GM12873 (cell line): ENCODE data around the gene NANOS3.

Experiments used
- TF ChIP-seq, protein P1 (sequence below): IDR thresholded peaks from 2 replicates; pipeline ENCODE4 v1.5.1; 2012; ENCODE audit warnings: low read depth, mild to moderate bottlenecking, moderate library complexity, low read length, control low read depth; ENCODE audit not compliant: insufficient read depth; ENCODE audit errors: missing control alignments

Gene NANOS3

DNA sequence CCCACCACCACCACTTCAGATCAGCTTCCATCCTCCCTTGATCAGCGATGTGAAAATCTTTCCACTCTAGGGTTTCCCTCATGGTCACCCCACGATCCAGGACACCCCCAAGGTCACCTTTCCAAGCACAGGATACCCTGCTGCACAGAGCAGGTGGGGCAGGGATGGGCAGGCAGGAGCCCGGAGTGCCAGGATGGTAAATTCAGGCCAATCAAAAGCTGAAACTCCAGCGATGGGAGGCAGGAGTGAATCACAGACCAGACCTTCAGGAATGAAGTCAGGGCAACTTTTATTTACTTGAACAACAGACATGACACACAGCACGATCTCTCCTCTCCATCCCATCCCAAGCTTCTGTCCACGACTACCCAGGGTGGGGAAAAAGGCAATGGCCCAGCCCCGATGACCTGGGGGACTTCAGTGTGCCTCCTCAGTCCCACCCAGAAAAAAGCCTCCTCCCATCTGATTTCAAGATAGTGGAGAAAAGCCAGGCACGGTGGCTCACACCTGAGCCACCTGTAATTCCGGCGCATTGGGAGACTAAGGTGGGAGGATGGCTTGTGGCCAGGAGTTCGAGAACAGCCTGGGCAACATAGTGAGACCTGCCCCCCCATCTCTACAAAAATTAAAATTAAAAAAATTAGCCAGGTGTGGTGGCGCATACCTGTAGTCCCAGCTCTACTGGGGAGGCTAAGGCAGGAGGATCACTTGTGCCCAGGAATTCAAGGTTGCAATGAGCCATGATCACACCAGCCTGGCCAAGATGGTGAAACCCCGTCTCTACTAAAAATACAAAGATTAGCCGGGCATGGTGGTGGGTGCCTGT is 42.5 kb upstream of the NANOS3 start:
- TF ChIP-seq, protein P1, sequence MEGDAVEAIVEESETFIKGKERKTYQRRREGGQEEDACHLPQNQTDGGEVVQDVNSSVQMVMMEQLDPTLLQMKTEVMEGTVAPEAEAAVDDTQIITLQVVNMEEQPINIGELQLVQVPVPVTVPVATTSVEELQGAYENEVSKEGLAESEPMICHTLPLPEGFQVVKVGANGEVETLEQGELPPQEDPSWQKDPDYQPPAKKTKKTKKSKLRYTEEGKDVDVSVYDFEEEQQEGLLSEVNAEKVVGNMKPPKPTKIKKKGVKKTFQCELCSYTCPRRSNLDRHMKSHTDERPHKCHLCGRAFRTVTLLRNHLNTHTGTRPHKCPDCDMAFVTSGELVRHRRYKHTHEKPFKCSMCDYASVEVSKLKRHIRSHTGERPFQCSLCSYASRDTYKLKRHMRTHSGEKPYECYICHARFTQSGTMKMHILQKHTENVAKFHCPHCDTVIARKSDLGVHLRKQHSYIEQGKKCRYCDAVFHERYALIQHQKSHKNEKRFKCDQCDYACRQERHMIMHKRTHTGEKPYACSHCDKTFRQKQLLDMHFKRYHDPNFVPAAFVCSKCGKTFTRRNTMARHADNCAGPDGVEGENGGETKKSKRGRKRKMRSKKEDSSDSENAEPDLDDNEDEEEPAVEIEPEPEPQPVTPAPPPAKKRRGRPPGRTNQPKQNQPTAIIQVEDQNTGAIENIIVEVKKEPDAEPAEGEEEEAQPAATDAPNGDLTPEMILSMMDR = no peak

DNA sequence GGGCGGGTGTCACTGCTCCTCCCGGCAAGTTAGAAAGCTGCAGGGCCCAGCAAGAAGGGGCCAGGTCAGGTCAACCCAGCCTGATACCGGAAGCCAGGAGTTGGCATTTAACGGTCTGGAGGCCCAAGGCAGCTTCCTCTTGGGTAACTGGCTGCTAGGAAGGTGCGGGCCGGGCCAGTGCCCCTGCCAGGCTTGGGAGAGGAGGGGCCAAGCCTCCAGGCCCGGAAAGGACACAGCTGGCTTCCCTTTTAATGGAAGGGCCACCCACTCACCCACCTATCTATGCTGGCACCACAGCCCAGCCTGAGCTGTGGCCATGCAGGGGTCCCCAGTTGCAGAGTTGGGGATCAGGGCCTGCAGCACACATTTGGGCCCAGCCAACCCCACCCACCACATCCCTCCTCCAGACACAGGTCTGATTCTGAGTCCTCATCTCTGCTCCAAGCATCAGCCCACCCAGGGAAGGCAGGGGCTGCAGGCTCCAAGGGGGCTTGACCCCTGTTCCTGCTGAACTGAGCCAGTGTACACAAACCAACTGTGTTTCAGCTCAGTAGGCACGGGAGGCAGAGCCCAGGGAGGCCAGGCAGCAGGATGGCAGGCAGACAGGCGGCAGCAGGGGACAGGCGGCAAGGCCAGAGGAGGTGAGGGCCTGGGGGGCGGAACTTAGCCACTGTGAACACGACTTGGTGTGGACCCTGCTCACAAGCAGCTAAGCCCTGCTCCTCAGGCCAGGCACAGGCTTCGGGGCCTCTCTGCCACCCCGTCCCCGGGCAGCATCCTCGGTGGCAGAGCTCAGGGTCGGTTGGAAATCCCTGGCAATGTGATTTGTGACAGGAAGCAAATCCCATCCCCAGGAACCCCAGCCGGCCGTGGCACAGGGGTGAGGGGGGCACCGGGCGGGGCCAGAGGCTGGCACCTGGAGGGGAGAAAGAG is 40.9 kb upstream of the NANOS3 start:
- TF ChIP-seq, protein P1 = no peak

DNA sequence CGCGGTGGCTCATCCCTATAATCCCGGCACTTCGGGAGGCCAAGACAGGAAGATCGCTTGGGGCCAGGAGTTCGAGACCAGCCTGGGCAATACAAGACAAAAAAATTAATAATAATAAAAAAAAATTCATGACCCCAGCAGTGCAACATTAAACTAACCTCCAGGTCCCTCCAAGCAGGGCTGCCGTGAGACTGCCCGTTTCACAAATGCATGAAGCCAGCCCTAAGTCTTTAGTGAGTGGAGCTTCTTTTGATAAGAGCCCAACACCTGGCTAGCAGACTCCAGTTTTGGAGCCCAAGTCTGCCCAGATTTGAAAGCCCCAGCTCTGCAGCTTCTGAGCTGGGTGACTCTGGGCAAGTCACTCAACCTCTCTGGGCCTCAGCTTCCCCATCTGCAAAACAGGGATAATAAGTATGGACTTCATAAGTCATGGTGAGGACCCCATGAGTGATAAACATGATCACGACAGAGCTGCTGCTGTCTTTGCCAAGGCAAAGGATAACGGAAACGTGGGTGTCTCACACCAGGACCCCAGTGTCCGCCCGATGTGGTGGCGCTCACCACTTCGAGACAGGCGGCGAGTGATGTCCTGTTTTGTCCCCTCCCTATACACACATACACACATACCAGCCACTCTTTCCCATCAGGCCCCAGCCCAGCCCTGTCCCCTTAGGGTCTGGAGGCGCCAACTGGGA is 38.4 kb upstream of the NANOS3 start:
- TF ChIP-seq, protein P1 = no peak

DNA sequence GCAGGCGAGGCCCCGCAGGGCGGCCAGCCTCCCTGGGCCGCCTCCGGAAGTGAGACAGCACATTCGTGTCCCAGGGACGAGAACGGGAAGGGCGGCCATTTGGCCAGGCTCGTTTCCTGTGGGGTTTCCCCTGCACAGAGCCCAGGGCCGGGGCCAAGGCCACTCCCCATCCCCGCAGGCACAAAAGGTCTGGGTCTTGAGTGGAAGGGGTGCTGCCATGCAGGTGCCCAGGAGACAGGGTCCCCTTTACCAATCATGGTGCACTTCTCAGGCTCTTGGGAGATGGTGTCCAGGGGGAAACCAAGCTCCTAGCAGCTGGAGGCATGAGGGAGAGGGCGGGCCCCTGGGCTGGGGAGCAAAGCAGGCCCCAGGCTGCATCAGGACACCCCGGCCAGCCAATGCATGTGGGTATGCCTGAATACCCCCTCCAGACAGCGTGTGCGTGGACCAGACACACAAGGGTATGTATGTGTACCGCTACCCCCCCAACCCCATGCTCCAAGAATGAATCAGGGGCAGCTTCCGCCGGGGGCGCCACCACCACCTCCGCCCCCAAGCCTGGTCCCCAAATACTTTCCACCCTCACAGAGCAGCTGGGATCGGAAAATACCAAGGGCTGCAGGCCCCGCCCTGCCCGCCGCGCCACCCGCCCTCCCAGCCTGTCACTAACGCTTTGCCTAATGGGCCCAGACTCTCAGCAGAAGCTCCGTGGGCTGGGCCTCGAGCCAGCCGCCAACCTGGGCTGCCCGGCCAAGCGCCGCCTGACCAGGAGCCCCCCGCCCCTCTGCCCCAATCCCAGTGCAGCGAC is 37.6 kb upstream of the NANOS3 start:
- TF ChIP-seq, protein P1 = peak; percentile 30

DNA sequence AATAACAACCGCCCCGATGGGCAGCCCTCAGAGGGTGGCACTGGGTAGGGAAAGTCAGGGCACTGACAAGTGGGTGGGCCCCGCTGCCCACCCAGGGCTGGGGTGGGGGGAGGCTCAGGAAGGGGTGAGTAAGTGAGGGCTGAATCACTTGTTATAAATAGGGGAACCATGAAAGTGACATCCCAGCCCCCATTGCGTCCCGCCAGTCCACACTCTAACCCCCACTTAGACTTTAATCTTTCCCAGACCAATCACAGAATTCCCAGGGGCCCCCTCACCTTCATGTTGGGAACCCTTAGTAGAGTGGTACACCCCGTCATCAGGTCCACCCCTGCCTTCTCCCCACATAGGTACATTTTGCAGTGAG is 37.0 kb upstream of the NANOS3 start:
- TF ChIP-seq, protein P1 = no peak

DNA sequence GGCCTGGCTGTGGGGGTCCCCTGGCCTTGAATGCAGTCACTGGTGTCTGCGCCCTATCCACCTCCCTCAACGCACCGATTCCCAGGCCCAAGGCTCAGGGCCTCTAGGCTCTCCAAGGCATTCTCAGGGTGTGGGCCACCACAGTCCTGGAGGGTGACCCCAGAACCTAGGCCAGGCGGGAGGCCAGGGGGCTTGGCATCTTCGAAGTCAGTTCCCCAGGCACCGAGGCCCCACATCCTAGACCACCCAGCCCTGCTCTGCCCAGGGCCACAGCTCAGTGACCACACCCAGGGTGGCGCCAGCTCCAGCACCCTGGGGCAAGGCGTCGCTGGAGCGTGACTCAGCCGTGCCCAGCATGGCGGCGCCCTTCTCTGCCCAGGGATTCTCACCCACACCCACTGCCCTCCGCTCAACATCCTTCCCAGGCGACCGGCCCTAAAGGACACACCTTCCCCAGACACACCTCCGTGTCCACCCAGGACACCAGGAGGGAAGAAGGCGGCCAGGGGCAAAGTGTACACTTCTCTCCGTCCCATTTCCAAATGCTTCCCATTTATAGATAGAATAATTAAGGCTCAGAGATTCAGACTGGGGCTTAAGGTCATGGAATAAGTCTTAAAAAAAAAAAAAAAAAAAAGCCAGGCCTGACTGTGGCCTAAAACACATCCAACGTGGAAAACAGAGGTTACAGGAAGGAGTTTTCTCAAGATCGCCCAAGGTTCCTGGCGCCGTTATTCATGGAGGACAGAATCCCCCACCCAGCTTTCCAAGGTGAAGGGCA is 36.4 kb upstream of the NANOS3 start:
- TF ChIP-seq, protein P1 = no peak
